Endothelial cell of hepatic sinusoid (primary cell): ENCODE data around the gene PSMB2.
"Not testable (repeated sequence)": the region's sequence is repeated elsewhere in the genome, so short reads cannot be mapped to it uniquely, and the experiment has no call there.

ENCODE experiments used
- in situ Hi-C: cut with HindIII; loops from 2 replicates; pipeline ENCODE4 v1.10.0; 2017; ENCODE audit warnings: low sequenced_read_pairs

PSMB2 gene

DNA sequence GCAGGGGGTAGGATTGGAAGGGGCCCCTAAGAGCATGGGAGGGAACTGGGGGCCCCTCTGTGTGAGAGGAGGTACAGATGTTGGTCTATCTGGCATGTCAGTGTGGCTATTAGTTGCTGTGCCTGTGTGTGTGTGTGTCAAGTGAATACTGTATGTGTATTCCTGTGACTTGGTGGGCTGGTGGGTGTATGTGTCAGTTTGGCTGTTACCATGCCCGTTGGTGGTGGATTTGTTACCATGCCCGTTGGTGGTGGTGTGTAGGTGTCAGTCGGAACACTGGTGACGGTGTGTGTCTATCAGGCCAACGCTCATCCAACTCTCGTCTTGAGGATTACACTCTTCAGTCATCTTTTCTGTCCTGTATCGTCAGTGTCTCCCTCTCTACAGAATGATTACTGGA, 45.6 kb downstream of the PSMB2 start:
- in situ Hi-C loops = no loop called here

DNA sequence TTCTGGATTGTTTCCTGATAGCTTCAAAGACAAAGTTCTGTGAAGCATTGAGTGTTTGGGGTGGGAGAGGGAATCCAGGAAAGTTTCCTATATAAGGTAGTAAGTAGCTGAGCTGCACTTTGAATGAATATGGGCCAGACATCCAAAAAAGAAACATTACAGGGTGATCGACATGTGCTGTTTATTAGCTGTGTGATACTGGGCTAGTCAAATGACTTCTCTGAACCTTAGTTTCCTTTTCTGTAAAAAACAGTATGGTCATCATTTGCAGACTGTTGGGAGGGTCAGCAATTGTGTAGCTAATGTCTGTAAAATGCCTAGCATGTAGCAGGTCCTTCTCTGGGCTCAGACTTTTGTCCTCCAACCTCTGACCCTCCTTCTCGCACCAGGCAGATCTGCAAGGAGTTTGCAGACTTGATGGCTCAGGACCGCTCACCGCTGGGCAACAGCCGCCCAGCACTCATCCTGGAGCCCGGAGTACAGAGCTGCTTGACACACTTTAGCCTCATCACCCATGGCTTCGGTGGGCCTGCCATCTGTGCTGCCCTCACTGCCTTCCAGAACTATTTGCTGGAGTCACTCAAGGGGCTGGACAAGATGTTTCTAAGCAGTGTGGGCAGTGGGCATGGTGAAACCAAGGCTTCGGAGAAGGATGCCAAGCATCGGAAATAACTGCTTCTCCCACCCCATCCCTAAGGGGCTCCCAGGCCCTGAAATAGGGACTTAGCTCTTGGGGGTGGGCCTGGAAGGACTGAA, 47.1 kb downstream of the PSMB2 start:
- in situ Hi-C loops = no loop called here

DNA sequence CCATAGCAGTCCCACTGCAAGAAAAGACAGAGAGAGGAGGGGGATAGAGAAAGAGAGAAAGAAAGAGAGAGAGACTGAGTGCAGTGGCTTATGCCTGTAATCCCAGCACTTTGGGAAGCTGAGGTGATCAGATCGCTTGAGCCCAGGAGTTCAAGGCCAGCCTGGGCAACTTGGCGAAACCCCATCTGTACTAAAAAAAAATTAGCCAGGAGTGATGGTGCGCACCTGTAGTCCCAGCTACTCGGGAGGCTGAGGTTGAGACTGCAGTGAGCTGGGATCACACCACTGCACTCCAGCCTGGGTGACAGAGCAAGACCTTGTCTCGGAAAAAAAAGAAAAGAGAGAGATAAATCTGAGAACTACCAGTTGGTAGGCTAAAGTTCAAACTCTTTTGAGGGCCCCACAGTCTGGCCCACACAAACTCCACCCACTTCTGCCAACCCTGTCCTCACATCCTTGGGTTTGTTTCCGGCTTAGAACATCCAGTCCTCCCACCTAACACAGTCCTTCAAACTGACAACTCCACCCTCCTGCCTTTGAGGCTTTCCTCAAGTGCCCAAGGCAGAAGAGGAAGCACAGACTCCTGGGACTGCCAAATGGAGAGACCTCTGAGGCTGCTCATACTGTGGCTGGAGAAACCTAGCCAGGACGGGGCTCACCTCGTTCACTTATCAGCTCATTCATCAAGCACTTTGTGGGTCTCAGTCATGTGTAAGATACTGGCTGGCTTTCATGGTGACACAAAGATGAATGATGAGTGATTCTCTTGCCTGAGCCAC, 48.1 kb downstream of the PSMB2 start:
- in situ Hi-C loops = no loop called here

DNA sequence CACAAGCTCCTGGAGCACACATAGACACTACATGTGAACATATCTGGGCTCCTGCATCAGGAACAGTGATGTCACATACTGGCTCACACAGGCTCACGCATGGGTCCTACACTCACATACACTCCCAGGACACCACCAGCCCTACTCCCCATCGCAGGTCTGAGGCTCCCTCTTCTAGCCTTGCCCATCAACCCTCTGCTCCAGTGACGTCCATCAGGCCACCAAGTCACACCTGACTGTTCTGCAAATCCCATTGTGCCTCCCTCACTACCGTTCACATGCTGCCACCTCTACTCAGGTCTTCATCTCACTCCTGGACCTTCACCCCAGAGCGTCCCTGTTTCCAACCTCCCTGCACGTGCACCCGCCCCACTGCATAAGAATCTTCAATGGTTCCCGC, 50.1 kb downstream of the PSMB2 start:
- in situ Hi-C loops = no loop called here

GRCh38 chr1:35590476-35591040, 50.8 kb downstream of the PSMB2 start:
- in situ Hi-C loops = no loop called here

GRCh38 chr1:35589516-35590427, 51.6 kb downstream of the PSMB2 start:
- in situ Hi-C loops = no loop called here

- in situ Hi-C loops = no loop called here
Observed at GRCh38 chr1:35588197-35588910, 53.0 kb downstream of the PSMB2 start.

- in situ Hi-C loops = no loop called here
Observed at GRCh38 chr1:35587736-35588135, 53.6 kb downstream of the PSMB2 start.

DNA sequence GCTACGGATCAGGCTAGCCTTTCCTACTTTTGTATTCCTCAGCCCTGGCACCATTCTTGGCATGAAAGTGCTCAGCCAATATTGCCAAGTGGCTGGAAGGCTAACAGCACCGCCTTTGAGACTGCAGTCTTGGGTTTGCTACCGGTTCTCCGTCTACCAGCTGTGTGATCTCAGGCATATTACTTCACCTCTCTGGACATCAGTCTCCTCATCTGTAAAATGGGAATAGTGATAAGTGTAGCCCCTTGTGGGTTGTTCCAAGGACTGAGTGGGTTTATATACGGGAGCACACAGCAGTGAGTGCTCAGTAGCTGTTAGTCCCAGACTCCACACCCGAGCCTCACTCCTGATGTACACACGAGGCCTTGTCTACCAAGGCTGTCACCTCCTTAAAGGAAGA, 54.5 kb downstream of the PSMB2 start:
- in situ Hi-C loops = no loop called here

GRCh38 chr1:35585805-35586204, 55.5 kb downstream of the PSMB2 start:
- in situ Hi-C loops = not testable (repeated sequence)

DNA sequence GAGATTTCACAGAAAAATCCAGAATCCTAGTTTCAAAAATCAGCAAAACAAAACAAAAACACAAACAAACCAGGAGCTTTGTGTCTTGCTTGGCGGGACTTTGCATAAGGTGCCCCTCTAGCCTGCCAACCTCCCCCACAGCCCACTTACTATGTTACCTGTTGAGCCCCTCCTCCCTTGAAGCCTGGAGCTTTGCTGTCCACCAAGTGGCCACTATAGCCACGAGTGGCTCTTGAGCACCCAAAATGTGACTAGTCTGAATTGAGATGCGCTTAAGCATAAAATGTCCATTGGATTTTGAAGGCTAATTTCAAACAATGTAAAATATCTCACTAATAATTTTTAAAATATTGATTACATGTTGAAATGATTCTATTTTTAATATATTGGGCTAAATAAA, 56.0 kb downstream of the PSMB2 start:
- in situ Hi-C loops = no loop called here

- in situ Hi-C loops = not testable (repeated sequence)
Observed at GRCh38 chr1:35581621-35582020, 59.7 kb downstream of the PSMB2 start.

- in situ Hi-C loops = no loop called here
Observed at GRCh38 chr1:35580949-35581388, 60.4 kb downstream of the PSMB2 start.

DNA sequence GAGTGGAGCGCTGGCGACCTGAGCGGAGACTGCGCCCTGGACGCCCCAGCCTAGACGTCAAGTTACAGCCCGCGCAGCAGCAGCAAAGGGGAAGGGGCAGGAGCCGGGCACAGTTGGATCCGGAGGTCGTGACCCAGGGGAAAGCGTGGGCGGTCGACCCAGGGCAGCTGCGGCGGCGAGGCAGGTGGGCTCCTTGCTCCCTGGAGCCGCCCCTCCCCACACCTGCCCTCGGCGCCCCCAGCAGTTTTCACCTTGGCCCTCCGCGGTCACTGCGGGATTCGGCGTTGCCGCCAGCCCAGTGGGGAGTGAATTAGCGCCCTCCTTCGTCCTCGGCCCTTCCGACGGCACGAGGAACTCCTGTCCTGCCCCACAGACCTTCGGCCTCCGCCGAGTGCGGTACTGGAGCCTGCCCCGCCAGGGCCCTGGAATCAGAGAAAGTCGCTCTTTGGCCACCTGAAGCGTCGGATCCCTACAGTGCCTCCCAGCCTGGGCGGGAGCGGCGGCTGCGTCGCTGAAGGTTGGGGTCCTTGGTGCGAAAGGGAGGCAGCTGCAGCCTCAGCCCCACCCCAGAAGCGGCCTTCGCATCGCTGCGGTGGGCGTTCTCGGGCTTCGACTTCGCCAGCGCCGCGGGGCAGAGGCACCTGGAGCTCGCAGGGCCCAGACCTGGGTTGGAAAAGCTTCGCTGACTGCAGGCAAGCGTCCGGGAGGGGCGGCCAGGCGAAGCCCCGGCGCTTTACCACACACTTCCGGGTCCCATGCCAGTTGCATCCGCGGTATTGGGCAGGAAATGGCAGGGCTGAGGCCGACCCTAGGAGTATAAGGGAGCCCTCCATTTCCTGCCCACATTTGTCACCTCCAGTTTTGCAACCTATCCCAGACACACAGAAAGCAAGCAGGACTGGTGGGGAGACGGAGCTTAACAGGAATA, 64.0 kb downstream of the PSMB2 start:
- in situ Hi-C loops = no loop called here

DNA sequence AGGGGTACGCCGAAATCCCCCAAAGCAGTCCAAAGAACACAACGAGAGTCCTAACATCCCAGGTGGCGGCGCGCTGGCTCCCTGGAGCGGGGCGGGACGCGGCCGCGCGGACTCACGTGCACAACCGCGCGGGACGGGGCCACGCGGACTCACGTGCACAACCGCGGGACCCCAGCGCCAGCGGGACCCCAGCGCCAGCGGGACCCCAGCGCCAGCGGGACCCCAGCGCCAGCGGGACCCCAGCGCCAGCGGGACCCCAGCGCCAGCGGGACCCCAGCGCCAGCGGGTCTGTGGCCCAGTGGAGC, 64.6 kb downstream of the PSMB2 start:
- in situ Hi-C loops = not testable (repeated sequence)

DNA sequence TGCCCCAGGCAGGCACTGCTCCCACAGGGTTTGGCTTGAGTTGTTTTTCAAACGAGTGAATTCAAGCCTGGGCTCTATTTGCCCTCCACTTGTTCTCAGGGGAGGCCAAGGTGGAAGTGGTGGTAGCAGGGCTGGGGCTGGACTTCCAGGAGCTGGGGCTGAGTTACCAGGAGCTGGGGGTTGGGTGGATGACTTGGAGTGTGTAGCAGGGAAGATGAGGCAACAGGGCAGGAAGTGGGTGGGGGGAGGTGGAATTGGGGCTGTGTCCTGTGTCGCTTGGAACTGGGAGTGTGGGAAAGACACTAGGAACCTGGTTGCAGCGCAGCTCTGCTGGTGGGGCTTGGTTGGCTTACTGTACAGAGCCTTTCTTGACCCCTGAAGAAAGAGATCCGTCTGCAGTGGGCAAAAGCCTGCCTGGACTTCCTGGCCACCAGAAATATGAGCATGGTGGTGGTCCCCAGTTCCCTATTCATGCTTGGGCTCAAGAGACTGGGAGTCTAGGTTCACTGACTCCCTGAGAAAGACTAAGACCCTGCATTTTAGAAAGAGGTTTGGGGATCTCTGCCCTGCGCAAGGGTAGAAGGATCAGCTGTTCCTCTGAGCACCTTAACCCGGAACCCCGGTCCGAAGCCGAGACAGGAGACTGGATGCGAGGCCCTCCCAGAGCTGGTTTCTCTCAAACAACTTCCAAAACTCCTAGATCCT, 65.1 kb downstream of the PSMB2 start:
- in situ Hi-C loops = no loop called here

DNA sequence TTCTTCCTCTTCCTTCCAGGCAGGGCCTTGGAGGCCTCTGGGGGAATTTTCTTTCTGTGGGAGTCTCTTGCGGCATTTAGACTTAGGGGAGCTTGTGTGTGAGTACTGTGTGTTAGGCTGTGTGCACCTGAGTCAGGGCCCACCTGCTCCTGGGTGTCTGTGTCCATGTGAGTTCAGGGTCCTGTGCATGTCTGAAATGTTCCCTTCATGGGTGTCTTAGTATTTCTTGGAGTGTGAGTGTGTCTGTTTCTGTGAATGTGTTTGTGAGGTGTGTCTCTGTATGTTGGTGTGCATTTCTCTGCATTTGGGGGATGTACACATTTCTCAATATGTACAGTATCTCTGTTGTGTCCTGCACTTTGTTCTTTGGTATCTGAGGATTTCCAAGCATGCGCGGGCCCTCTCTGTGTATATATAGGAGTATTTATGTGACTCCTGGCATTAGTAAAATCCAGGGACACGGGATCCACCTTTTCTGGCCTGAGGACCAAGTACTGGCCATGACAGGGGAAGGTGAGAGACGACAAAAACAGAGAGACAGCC, 65.8 kb downstream of the PSMB2 start:
- in situ Hi-C loops = no loop called here

DNA sequence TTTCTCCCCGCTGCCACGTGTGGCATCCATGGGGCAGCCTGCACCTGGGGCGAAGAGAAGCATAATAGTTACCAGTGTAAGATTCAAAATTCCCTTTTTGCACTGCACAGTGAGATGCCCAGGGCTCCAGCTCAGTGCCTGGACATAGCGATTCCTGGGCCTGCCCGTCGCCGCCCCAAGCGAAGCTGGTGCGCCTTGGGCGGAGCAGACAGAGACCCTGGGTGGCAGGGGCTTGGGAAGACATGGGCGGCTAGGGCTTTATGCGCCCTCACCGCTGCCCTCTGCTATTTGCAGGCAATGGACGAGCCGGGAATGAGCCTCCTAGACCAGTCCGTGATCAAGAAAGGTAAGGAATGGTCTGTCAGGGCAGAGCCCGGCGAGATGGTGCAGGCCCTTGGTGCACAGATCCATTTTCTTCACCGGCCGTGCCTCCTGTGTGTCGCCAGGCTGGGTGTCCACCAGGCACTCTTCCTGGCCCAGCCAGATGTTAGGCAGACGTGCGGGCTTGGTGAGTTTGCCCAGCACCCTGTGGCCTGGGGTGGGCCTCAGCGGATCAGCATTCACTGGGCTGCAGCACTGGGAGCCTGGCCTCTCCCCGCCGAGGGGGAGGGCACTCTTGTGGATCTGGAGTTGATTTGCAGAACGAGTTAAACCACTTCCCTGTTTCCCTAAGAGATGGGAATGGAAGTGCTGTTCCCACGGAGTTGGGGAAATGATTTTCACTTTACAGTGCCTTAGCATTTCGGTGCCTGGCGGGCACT, 66.5 kb downstream of the PSMB2 start:
- in situ Hi-C loops = no loop called here
